HG03060 (cell line): ENCODE measurements around the gene HDC.

Experiments
- ATAC-seq: cut with Tn5 transposase; IDR thresholded peaks from one replicate; pipeline ENCODE4 v1.9.1; 2021; ENCODE audit warnings: low read depth, moderate number of reproducible peaks; ENCODE audit not compliant: unreplicated experiment

The HDC gene, protein sequence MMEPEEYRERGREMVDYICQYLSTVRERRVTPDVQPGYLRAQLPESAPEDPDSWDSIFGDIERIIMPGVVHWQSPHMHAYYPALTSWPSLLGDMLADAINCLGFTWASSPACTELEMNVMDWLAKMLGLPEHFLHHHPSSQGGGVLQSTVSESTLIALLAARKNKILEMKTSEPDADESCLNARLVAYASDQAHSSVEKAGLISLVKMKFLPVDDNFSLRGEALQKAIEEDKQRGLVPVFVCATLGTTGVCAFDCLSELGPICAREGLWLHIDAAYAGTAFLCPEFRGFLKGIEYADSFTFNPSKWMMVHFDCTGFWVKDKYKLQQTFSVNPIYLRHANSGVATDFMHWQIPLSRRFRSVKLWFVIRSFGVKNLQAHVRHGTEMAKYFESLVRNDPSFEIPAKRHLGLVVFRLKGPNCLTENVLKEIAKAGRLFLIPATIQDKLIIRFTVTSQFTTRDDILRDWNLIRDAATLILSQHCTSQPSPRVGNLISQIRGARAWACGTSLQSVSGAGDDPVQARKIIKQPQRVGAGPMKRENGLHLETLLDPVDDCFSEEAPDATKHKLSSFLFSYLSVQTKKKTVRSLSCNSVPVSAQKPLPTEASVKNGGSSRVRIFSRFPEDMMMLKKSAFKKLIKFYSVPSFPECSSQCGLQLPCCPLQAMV

DNA sequence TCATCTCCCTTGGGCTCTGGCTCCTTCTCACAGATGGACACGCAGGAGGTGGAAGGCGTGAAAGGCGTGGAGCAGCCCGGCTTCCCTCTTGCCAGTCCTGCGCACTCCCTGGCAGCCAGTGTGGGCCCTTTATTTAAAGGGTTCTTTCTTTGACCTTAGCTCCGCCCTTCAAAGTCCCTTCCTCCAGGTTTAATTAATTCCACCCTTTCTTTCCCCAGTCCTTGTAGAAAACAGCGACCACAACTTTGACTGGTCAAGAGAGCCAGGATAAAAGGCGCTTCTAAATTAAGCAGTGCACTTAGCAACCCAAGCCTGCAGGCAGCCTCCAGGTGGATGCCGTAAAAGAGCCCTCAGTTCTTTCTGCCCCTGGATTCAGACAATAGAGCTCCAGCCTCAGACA lies at the start of gene HDC:
Gene HDC (minus strand): TSS at position 107 of the 400 bp plus-strand sequence. CDS start 103 bp downstream, at position 4.
- ATAC-seq: no peak

DNA sequence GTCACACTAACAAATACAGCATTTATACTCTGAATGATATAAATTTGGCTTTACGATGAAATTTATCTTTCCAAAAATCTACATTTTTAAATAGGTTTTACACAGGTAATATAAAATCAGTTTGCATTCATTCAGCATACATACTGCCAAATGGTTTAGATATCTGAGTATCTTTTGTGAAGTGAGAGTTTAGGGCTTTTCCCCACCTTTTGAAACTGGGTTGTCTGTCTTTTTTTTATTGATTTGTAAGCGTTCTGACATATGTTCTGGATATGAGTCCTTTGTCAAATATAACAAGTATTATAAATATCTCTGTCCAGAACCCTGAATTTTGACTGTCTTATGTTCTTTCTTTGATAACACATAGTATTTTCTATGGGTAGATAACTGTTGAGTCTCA lies 47.1 kb upstream of the HDC start:
- no peak for ATAC-seq

DNA sequence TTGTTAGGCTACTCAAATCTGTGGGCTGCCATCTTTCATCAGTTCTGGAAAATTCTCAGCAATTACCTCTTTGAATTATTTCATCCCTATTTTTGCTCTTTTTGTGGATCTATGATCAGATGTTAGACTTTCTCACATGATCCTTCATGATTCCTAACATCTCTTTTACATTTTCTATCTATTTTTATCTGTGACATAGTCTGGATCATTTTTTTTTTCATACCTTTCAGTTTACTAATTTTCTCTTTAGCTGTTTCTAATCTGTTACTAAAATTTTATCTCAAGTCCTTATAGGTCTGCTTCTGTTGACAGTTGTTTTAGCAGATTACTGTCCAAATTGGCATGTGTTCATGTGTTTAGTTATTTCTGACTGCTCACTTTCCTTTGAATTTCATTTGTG lies 42.3 kb upstream of the HDC start:
- no peak for ATAC-seq

DNA sequence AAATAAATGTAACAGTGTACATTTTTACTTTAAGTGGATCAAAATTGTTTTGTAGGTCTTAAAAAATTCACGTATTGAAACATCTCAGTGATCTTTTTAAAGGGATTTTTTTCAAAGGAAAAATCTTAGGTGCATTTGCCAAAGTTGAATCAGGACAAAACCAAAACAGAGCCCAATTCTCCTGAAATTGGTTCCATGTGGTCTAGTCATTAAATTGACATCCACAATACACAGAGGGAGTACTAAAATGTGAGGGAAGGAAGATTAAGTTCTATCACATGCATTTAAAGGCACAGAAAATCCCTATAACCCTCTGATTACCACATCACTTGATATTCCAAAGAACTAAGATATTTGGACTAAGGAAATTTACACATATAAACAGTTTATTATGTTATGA lies 39.3 kb upstream of the HDC start:
- ATAC-seq: no peak

DNA sequence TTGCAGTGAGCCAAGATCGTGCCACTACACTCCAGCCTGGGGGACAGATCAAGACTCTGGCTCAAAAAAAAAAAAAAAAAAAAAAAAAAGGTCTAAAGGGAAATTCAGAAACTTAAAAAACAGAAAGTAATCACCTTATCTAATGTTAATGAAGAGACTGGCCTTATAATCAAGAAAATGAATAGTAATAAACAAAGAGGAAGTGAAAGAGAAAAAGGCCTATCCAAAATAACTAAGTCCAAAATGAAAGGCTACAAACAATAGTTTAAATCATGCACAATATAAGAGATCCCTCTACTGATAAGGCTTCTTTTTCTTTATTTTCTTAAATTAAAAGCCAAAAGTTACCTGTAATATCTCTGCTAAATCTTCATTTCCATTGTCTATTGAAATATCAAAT lies 37.1 kb upstream of the HDC start:
- ATAC-seq: peak; percentile 62

DNA sequence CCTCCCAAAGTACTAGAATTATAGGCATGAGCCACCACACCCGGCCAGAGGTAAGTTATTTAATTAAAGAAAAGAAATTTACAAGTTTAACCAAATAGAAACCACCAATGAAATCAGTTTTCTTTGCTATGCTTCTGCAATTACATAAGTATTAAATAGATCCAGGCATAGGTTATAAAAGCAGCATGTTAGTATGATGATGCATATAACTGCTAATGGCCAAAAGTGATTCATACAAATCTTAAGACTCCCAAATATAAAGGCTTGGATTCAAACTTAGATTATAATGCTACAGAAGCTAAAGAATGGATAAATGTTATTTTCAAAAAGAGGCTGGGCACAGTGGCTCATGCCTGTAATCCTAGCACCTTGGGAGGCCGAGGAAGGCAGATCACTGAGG lies 32.8 kb upstream of the HDC start:
- ATAC-seq: no peak

DNA sequence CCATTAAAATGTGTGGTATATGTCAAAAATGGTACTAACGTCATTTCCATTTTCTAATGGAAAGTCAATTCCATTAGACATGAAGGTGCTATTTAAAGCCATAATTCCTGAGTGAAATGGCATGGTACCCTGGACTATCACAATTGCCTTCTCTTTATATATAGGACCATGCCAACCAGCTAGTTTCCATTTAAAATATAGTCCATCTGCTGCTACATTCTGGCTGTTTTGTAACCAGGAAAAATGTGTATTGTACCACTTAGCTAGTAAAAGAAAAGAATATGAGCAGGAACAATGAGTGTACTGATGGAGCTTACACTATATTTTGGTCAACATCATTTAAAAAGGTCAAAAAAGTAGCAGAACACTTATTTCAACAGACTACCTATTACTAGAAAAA lies 30.4 kb upstream of the HDC start:
- ATAC-seq: no peak

DNA sequence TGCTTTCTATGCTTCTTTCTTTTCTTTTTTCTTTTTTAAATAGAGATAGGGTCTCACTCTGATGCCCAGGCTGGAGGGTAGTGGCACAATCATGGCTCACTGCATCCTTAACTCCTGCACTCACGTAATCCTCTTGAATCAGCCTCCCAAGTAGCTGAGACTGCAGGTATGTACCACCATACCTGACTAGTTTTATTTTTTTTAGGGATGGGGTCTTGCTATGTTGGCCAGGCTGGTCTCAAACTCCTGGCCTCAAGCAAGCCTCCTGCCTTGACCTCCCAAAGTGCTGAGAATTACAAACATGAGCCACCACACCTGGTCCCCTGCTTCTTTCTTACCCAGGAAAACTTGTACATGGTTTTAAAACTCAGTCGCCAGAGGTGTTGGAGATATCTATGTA lies 24.2 kb upstream of the HDC start:
- no peak for ATAC-seq

DNA sequence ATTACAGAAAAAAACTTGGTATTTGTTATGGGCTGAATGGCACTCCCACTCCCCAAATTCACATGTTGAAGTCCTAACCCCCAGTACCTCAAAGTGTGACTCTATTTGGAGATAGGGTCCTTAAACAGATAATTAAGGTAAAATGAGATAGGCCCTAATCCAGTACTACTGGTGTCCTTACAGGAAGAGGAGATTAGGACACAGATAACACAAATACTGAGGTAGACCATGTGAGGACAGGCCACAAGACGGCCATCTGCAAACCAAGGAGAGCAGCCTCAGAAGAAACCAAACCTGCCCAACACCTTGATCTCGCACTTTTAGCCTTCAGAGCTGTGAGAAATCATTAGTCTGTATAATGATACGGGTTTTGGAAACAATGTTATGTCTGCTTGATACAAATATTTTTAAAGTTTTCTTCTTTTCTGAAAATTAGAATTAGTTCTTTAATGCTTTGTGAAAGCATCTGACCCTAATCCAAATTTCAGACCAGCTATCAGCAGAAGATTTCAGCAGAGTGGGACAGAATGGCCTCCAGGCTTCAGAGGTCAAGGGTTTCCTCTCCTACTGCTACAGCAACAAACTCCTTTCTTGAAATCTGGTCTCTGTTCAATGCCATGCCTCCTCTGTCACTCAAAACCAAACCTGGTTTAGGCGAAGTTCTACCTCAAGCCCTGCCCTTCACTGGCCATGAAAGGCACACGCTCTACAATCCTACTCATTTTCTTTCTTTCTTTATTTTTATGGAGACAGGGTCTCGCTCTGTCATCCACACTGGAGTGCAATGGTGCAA lies 22.0 kb upstream of the HDC start:
- no peak for ATAC-seq

DNA sequence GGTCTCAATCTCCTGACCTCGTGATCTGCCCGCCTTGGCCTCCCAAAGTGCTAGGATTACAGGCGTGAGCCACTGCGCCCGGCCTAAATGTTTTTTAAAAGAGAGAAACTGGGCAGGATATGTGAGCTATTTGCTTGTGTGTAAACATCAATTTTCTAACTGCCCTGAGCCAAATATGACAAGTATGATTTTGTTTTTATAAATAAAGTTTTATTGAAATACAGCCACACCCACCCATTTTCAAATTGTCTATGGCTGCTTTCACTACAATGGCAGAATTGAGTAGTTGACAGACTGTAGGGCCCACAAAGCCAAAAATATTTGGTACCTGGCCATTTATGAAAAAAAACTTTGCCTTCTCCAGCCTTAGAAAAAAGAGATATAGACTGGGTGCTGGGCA lies 15.9 kb upstream of the HDC start:
- ATAC-seq: no peak

DNA sequence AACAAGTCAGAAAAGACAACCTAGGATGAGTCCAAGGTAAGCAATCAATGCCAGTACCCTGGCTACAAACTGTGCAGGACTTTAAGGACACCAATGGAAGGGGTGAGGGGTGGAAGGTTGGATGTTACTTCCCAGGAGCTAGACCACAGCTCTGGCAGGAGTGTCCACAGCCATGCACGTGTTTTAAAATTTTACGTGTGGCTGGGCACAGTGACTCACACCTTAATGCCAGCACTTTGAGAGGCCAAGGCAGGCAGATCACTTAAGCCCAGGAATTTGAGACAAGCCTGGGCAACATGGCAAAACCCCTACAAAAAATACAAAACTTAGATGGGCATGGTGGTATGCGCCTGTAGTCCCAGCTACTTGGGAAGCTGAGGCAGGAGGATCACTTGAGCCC lies 14.7 kb upstream of the HDC start:
- no peak for ATAC-seq

DNA sequence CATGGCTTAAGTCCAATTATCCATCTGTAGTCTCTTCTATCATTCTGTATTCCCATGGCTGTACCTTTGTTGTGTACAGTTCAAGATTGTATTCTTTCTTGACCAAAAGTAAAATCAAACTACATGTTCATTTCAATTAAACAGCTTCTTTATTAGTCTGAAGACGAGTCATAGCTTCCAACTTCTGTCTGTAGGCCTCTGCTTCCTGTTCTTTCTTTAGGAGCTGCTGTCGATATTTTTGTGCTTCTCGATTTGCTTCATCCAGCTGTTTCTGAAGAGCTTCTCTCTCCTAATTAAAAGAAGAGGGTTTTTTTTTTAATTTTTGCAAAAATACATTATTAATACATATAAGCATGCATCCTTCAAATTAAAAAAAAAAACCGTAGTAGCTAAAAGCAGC lies 13.0 kb upstream of the HDC start:
- ATAC-seq: no peak

DNA sequence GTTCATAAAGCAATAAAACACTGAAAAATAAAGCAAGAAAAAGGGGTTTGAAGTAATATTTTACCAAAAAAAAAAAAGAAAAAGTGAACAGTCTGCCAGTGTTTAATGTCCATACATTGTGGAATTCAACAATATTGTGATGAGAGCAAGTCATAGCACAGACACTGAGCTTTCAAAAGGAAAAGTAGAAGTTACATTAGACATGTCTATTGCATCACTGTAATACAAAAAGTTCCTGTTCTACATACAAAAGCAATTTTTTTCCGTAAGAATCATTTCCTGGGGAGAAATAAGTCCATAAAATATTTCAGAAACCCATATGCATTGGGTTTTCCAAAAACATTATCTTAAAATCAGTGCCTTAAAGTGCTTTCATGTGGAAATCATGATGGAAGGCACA lies 11.8 kb upstream of the HDC start:
- ATAC-seq: no peak

DNA sequence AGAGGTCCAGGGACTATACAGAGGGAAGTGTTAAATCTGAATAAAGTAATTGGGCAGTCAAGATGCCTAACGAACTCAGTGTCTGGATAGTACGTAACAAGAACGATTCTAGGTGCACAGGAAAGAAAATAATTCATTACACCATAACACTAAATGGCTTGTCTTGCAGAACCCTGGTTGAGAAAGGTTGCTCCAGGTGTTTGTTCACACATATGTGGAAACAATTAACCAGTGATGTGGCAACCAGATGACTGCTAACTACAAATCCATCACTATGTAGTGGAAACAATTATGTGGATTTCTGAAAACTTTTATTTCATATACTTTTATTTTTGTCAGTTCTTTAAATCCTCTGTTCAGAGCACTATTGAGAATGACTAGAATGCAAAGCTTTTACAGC lies 10.4 kb upstream of the HDC start:
- no peak for ATAC-seq

DNA sequence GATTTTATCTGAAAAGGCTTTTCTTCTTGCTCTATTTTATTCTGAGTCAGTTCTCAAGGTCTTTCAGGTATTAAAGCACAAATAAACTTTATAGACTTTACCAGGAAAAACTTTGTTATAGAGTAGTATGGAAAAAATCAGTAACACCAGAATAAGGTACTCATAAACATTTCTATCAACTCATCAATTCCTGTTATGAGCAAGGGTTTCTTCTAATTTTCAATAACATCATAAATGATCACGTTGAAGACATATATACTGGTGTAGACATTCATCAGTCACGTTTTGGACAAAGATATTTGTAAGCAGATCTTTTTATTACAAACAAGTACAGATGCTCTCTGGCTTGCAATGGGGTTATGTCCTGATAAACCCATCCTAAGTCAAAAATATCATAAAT lies 9.6 kb upstream of the HDC start:
- no peak for ATAC-seq

DNA sequence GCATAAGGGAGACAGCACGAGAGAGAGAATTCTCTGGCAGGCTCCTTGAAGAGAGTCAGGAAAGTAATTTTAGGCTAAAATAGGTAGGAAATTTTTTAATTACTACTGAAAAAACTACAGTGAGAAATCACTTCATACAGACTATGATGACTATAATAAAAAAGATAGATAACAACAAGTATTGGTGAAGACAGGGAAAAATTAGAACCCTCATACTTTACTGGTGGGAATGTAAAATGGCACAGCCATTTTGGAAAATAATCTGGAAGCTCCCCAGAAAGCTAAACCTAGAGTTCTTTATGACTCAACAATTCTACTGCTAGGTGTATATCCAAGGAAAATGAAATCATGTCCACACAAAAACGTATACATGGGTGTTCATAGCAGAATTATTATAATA lies 2.1 kb upstream of the HDC start:
- no peak for ATAC-seq

DNA sequence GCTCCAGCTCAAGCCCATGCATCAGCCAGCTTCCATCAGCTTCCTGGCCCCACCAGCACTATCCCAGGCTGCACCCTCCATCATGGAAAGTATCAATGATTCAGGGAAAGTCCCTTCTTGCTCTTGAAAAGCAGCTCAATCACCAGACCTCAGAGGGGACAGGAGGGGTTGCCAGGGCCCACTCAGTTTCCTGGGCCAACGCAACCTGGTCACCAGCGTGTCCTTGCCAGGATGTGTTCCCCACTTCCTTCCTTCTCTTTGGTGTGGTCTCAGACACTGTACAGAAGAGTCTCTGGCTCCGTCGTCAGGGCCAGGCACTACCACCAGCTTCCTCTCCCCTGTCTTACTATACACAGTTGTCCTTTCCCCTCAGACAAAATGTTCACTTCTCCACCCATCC lies 3.0 kb downstream of the HDC start:
- ATAC-seq: no peak

DNA sequence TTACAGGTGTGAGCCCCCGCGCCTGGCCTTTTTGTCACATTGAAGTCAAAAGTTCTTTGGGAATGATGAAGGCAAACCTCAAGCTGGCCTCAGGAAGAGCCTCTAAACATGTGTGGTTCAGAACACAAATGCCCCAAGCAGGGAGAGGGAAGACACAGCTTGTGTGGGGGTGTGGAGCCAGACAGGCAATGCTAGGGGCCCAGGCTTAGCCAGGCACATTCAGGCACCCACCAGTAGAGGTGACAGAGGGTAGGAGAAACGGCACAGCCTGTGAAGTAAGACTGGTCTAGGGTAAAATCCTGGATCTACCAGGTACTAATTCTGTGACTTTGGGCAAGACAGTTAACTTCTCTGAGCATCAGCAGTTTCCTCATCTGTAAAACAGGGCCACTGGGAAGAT lies 3.5 kb downstream of the HDC start:
- no peak for ATAC-seq

DNA sequence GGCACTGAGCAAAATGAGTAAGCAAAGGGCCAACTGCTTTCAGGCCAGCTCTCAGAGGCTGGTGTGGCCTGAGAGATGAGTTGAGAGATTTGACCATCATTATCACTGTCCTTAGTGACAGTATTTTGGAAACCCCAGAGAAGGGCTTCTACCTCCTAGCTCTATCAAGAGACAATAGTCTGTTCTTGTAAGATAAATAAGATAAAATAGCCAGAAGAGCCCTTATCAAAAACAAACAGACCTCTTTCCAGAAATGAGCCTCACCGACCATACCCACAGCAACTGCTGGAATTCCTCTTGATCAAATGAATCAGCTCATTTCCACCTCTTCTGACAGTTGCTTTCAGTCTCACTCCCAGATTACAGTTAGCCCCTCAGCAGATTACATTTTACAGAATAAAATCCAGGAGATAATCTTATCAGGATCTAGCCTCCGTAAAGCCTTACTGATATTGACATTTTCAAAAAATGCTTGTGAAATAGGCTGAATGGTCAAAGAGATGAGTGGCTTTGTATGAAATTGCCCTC lies 4.5 kb downstream of the HDC start:
- ATAC-seq: no peak

DNA sequence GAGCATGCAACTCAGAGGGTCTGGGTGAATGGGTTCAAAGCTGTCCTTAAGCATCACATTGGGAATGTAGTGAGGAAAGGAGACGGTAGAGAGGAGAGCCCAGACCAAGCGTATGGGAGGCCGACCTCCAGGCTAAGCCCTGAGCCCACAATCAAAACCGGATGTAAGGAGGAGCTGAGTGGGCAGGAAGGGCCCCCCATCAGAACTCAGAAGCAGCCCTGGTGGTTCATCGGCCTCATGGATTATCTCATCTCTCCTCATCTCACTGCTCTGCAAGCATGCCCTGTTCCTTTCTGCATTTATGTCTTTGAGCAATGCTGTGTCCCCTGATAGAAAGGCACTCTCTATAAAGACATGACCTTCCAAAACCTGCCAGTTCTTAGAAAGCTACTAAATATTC lies 6.2 kb downstream of the HDC start:
- no peak for ATAC-seq

DNA sequence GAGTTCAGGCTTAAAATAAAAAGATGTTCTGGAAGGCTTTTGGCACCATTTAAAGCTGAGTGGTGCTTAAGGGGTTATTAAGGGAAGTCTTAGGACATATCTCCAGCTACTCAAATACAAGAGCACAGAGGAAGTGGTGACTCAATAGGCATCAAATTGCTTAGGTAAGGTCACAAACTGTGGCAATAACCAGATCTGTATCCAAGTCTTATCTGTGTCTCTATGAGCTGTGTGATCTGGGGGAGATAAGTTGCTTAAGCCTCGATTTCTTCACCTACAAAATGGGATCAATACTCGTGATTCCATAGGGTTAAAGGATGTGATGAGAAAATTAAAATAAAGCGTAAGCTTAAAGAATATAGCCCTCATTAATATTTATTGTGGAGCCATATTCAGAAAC lies 7.6 kb downstream of the HDC start:
- no peak for ATAC-seq
